HG03280 (cell line): Measurements from ENCODE around the gene SNAPC1.
"Not testable (repeated sequence)": the region's sequence is repeated elsewhere in the genome, so short reads cannot be mapped to it uniquely, and the experiment has no call there.

ENCODE experiments used
- ATAC-seq: cut with Tn5 transposase; IDR thresholded peaks from one replicate; pipeline ENCODE4 v1.9.1; 2021; ENCODE audit warnings: mild to moderate bottlenecking, moderate library complexity; ENCODE audit not compliant: unreplicated experiment

SNAPC1 gene

GRCh38 chr14:61761959-61762786, at the start of gene SNAPC1:
Gene SNAPC1 (plus strand): TSS chr14:61762420. CDS start chr14:61762461, 41 bp downstream.
- ATAC-seq, result peak; percentile 98

- ATAC-seq, result no peak
These were observed 48.3 kb upstream of the SNAPC1 start for GRCh38 chr14:61713724-61714437.

- ATAC-seq, result no peak
These were observed 45.3 kb upstream of the SNAPC1 start for GRCh38 chr14:61716956-61717355.

GRCh38 chr14:61718039-61718438, 44.2 kb upstream of the SNAPC1 start:
- ATAC-seq, result no peak

GRCh38 chr14:61719344-61720293, 42.6 kb upstream of the SNAPC1 start:
- no peak for ATAC-seq

GRCh38 chr14:61720294-61720661, 41.9 kb upstream of the SNAPC1 start:
- ATAC-seq, result no peak

- ATAC-seq, result no peak
These were observed 41.5 kb upstream of the SNAPC1 start for GRCh38 chr14:61720741-61721140.

GRCh38 chr14:61724133-61724532, 38.1 kb upstream of the SNAPC1 start:
- ATAC-seq, result no peak

GRCh38 chr14:61726778-61727658, 35.2 kb upstream of the SNAPC1 start:
- ATAC-seq, result no peak

GRCh38 chr14:61730756-61731373, 31.4 kb upstream of the SNAPC1 start:
- ATAC-seq, result no peak

GRCh38 chr14:61733972-61734371, 28.2 kb upstream of the SNAPC1 start:
- ATAC-seq, result no peak

- ATAC-seq, result no peak
These were observed 25.5 kb upstream of the SNAPC1 start for GRCh38 chr14:61736751-61737150.

GRCh38 chr14:61737915-61738314, 24.3 kb upstream of the SNAPC1 start:
- ATAC-seq, result no peak

GRCh38 chr14:61739133-61739532, 23.1 kb upstream of the SNAPC1 start:
- ATAC-seq, result no peak

- ATAC-seq, result no peak
These were observed 19.8 kb upstream of the SNAPC1 start for GRCh38 chr14:61742371-61742770.

- ATAC-seq, result no peak
These were observed 18.0 kb upstream of the SNAPC1 start for GRCh38 chr14:61744238-61744637.

GRCh38 chr14:61746346-61746745, 15.9 kb upstream of the SNAPC1 start:
- not testable (repeated sequence) for ATAC-seq

- no peak for ATAC-seq
These were observed 15.3 kb upstream of the SNAPC1 start for GRCh38 chr14:61746881-61747280.

- ATAC-seq, result no peak
These were observed 14.9 kb upstream of the SNAPC1 start for GRCh38 chr14:61747342-61747741.

- no peak for ATAC-seq
These were observed 13.0 kb upstream of the SNAPC1 start for GRCh38 chr14:61749264-61749663.
